Measurements from ENCODE around the gene TSPOAP1.

Gene TSPOAP1

DNA sequence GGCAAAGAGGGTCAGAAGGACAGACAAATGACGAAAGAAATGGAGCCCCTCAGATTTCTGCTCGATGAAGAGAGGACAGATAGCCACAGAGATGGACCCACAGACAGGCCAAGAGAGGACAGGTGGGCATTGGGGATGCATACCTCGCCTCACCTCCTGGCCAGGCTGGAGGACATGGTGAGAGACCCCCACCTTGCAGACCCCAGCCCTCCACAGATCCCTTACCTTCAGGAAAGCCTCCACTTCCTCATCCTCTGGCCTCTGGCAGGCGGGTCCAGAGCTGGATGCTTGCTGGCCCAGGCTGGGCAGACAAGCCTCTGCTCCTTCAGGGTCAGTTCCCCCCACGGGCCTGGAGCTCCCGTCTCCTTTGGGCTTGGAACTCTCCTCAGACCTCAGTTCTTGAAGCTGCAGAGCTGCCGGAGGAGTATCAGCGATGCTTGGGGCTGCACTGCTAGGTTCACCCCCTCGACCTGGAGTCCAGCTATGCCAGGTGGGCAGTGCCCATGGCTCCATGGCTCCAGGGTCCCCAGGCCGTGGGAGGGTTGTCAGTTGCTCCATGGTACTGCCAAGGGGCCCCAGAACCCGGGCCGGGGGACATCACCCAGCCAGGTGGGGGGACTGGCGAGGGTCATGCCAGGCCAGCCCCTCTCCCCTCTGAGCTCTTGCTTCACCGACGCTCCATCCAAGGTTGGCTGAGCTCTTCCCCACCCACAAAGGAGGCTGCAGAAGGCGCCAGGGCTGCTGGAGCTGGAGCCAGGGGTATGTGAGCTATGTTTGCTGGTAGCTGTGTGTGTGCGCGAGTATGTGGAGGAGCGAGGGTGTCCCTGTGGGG lies 1.0 kb downstream of the TSPOAP1 start:
- no peak for DNase-seq

- DNase-seq = no peak
These were observed 1.8 kb downstream of the TSPOAP1 start for GRCh38 chr17:58326609-58327362.

DNA sequence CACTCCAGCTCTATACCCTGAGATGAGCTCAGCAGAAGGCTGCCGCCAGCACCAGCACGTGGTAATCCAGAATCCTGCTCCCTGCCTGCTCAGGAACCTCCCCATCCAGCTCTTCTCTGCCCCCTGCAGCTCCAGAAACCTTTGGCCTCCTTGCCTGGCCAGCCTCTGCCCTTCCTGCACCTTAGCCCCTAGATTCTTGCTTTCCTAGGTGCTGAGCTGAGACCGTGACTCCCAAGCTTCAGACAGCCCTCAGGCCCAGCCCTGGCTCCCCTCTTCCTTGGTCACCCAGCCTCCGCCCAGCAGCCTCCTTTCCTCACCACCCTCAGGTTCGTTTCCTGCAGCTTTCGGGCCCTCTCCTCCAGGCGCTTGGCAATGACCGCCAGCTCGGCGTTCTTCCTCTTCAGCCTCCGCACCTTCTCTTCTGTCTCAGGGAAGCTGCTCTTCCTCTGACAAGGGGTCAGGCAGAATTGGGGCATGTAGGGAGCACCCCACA lies 2.6 kb downstream of the TSPOAP1 start:
- no peak for DNase-seq

DNA sequence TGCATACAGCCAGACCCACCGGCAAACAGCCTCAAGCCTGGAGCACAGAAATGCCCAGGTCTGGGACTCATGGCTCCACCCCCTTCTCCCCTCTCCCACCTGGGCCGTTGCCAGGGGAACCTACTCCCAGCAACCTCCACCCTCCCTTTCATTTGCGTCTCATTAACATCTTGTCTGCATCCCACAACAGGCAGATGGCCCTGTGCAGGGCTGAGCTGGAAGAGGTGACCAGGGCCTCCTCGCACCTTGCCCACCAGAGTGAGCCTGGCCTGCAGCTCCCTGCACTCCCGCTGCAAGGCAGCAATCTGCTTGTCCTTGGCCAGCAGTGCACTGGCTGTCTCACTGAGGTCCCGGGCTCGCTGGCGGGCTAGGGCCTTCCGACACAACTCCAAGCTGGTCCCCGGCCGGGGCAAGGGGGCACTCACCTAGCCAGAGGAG lies 3.3 kb downstream of the TSPOAP1 start:
- DNase-seq = no peak

GRCh38 chr17:58324409-58325288 lies 3.9 kb downstream of the TSPOAP1 start:
- peak; percentile 52 for DNase-seq

- DNase-seq = no peak
These were observed 4.6 kb downstream of the TSPOAP1 start for GRCh38 chr17:58324056-58324408.

- DNase-seq = no peak
These were observed 5.1 kb downstream of the TSPOAP1 start for GRCh38 chr17:58323366-58324055.

DNA sequence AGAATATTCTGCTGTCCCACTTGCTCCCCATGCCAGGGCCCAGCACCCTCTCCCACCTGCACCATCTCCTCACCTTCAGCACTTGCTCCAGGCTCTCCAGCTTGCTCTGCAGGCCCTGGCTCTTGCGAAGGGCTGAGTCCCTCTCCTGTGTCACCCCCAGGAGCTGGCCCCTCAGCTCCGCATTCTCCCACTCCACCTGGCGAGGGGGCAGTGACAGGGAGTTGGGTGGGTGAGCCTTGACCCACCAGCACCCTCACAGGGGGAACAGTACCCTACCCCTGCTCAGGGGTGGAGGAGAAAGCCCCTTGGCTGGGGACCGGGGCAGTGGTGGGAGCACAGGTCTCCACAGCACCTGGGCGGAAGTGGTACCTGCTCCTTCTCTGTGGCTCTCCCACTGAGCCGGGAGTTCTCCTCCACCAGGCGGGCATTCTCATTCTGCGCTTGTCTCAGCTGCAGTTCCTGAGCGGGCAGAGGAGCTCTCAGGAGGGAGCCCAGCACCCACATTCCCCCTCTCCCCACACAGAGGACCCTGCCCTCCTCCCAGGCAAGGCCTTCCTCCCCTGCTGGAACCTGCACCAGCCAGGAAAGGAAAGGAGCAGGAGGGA lies 5.9 kb downstream of the TSPOAP1 start:
- DNase-seq = no peak

GRCh38 chr17:58321571-58322525 lies 6.7 kb downstream of the TSPOAP1 start:
- no peak for DNase-seq

GRCh38 chr17:58320570-58321323 lies 7.8 kb downstream of the TSPOAP1 start:
- DNase-seq = no peak

- no peak for DNase-seq
These were observed 8.4 kb downstream of the TSPOAP1 start for GRCh38 chr17:58320163-58320558.

GRCh38 chr17:58319173-58320162 lies 9.1 kb downstream of the TSPOAP1 start:
- DNase-seq = no peak

DNA sequence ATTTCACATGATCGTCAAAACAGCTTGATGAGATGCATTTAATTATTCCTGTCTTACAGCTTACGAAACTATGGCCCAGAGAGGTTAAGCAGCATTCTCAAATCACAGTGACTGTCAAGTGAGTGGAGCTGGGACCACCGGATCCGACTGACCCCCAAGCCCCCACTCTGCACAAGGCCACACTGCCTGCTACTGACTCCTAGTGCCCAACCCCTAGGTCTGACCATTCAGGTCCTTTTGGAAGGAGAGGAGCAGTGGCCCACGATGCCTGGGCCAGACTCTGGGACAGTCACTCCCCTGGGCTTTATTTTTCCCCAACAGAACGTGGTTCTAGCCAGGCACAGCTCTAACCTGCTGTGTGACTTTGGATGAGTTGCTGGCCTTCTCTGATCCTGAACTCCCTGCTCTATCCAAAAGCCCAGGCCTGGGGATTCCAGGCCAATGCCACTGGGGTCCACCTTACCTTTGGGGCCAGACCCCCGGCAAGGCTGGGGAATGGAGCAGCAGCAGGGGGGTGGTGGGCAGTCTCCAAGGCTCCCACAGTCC lies 9.9 kb downstream of the TSPOAP1 start:
- DNase-seq = no peak

DNA sequence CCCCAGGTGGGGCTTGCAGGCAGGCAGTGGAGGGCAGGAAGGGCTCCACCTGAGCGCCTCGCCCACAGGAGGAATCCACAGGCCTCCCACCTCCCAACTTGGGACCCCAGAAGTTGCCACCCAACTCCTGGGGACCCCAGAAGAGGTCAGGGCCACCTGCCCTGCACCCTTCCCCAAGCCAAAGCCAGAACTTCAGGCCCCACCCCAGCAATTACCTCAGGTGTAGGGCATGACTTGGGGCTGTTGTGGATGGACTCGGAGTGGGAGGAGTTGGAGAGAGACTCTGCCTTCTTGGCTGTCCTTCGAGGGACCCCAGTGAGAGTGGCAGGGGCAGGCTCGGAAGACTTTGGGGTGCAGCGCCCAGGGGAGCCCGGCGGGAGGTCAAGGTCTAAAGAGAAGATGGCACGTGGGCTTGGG lies 10.5 kb downstream of the TSPOAP1 start:
- DNase-seq = no peak

- DNase-seq = peak; percentile 65
These were observed 11.1 kb downstream of the TSPOAP1 start for GRCh38 chr17:58317421-58318064.

GRCh38 chr17:58316260-58316960 lies 12.2 kb downstream of the TSPOAP1 start:
- no peak for DNase-seq

GRCh38 chr17:58315750-58316149 lies 12.8 kb downstream of the TSPOAP1 start:
- no peak for DNase-seq
